ENCODE results near the gene KRT79. TPM values are rescaled to one million over a fixed set of nuclear protein-coding genes. Genes with fewer than 3 reads are reported as not detected.

KRT79 gene
- polyA plus RNA-seq, 1 experiment = 0.04 TPM

GRCh38 chr12:52776913-52777395 lies 57.2 kb downstream of the KRT79 start, which contains the start of gene KRT76:
Gene KRT76, minus strand, starts transcription at chr12:52777345. Its CDS starts 54 bp downstream, at chr12:52777291.
- no peak for DNase-seq (ENCODE audit: low read depth, low spot score)
- ChIA-PET POLR2A (no interaction called here), CTCF (interaction anchor here (1.1 kb wide), 1 partner anchor 89 kb away, joined by 4 read pairs; no protein-coding TSS in a partner anchor)
- no peak within 1 kb of the TSS for H3K27ac ChIP-seq (ENCODE audit: low read depth, low read length)
- TF ChIP-seq CTCF (IDR thresholded peaks at IDR 0.05; ENCODE audit: low read depth, low read length) = no peak
- H3K4me3 ChIP-seq (ENCODE audit: low read depth, low read length) = no peak within 1 kb of the TSS
- peaks cover 19% of the 10 kb centered on the region for H3K27me3 ChIP-seq (ENCODE audit: control insufficient read depth, insufficient read depth, low read length)
- H3K9me3 ChIP-seq (ENCODE audit: control insufficient read depth, insufficient read depth, low read length) = no peaks in the 10 kb centered on the region

- peaks cover 19% of the 10 kb centered on the region for H3K27me3 ChIP-seq (ENCODE audit: control insufficient read depth, insufficient read depth, low read length)
- H3K27ac ChIP-seq (ENCODE audit: low read depth, low read length) = no peak overlapping the region
- DNase-seq (ENCODE audit: low read depth, low spot score) = no peak
- no peak for TF ChIP-seq CTCF (IDR thresholded peaks at IDR 0.05; ENCODE audit: low read depth, low read length)
- CTCF ChIA-PET = interaction anchor here (0.6 kb wide), 1 partner anchor 236 kb away, joined by 4 read pairs; no protein-coding TSS in a partner anchor
- no peak overlapping the region for H3K4me3 ChIP-seq (ENCODE audit: low read depth, low read length)
- no peaks in the 10 kb centered on the region for H3K9me3 ChIP-seq (ENCODE audit: control insufficient read depth, insufficient read depth, low read length)
- POLR2A ChIA-PET = no interaction called here
These were observed 57.7 kb downstream of the KRT79 start for GRCh38 chr12:52776435-52776834.

- Histone ChIP-seq H3K4me3 (ENCODE audit: low read depth, low read length) (no peak overlapping the region), H3K9me3 (ENCODE audit: control insufficient read depth, insufficient read depth, low read length) (no peaks in the 10 kb centered on the region), H3K27me3 (ENCODE audit: control insufficient read depth, insufficient read depth, low read length) (peaks cover 16% of the 10 kb centered on the region), H3K27ac (ENCODE audit: low read depth, low read length) (no peak overlapping the region)
- DNase-seq (ENCODE audit: low read depth, low spot score) = no peak
- CTCF ChIA-PET = no interaction called here
- TF ChIP-seq CTCF (IDR thresholded peaks at IDR 0.05; ENCODE audit: low read depth, low read length) = no peak
- POLR2A ChIA-PET = no interaction called here
These were observed 59.4 kb downstream of the KRT79 start for GRCh38 chr12:52774629-52775250.

- H3K27me3 ChIP-seq (ENCODE audit: control insufficient read depth, insufficient read depth, low read length) = peaks cover 16% of the 10 kb centered on the region
These were observed 61.3 kb downstream of the KRT79 start for GRCh38 chr12:52772772-52773171.

More at GRCh38 chr12:52772772-52773171, 61.3 kb downstream of the KRT79 start:
- Histone ChIP-seq H3K27ac (ENCODE audit: low read depth, low read length) (no peak overlapping the region), H3K9me3 (ENCODE audit: control insufficient read depth, insufficient read depth, low read length) (no peaks in the 10 kb centered on the region), H3K4me3 (ENCODE audit: low read depth, low read length) (no peak overlapping the region)
- no peak for TF ChIP-seq CTCF (IDR thresholded peaks at IDR 0.05; ENCODE audit: low read depth, low read length)
- no peak for DNase-seq (ENCODE audit: low read depth, low spot score)
- ChIA-PET CTCF (interaction anchor here (1.0 kb wide), 1 partner anchor 401 kb away, joined by 3 read pairs; no protein-coding TSS in a partner anchor), POLR2A (no interaction called here)
